HG03575 (cell line): ENCODE results near the gene FAM107B.
"Not testable (repeated sequence)": the region's sequence is repeated elsewhere in the genome, so short reads cannot be mapped to it uniquely, and the experiment has no call there.

Experiments
- ATAC-seq: cut with Tn5 transposase; IDR thresholded peaks from one replicate; pipeline ENCODE4 v1.9.1; 2021; ENCODE audit not compliant: unreplicated experiment, insufficient number of reproducible peaks, low FRiP score; ENCODE audit errors: extremely low read depth

The FAM107B gene

GRCh38 chr10:14700546-14700945, 74.2 kb downstream of the FAM107B start:
- no peak for ATAC-seq

GRCh38 chr10:14699482-14699881, 75.2 kb downstream of the FAM107B start:
- no peak for ATAC-seq

- ATAC-seq = no peak
Observed at GRCh38 chr10:14698829-14699170, 75.9 kb downstream of the FAM107B start.

- no peak for ATAC-seq
Observed at GRCh38 chr10:14698111-14698828, 76.4 kb downstream of the FAM107B start.

- no peak for ATAC-seq
Observed at GRCh38 chr10:14697281-14697680, 77.4 kb downstream of the FAM107B start.

- ATAC-seq = no peak
Observed at GRCh38 chr10:14696821-14697220, 77.9 kb downstream of the FAM107B start.

- ATAC-seq = no peak
Observed at GRCh38 chr10:14695847-14696480, 78.7 kb downstream of the FAM107B start.

GRCh38 chr10:14693891-14694290, 80.8 kb downstream of the FAM107B start:
- no peak for ATAC-seq

- no peak for ATAC-seq
Observed at GRCh38 chr10:14692344-14693076, 82.2 kb downstream of the FAM107B start.

GRCh38 chr10:14691359-14691758, 83.3 kb downstream of the FAM107B start:
- ATAC-seq = no peak

GRCh38 chr10:14688606-14689005, 86.1 kb downstream of the FAM107B start:
- no peak for ATAC-seq

- not testable (repeated sequence) for ATAC-seq
Observed at GRCh38 chr10:14688189-14688588, 86.5 kb downstream of the FAM107B start.

GRCh38 chr10:14687340-14687739, 87.4 kb downstream of the FAM107B start:
- no peak for ATAC-seq

- no peak for ATAC-seq
Observed at GRCh38 chr10:14686356-14686755, 88.3 kb downstream of the FAM107B start.

- no peak for ATAC-seq
Observed at GRCh38 chr10:14684354-14684753, 90.3 kb downstream of the FAM107B start.

- no peak for ATAC-seq
Observed at GRCh38 chr10:14683256-14683655, 91.4 kb downstream of the FAM107B start.

- ATAC-seq = no peak
Observed at GRCh38 chr10:14681802-14682201, 92.9 kb downstream of the FAM107B start.

- no peak for ATAC-seq
Observed at GRCh38 chr10:14681305-14681704, 93.4 kb downstream of the FAM107B start.

- no peak for ATAC-seq
Observed at GRCh38 chr10:14678637-14679036, 96.1 kb downstream of the FAM107B start.

GRCh38 chr10:14676732-14677131, 98.0 kb downstream of the FAM107B start:
- ATAC-seq = no peak
